Small intestine (tissue), 7 donors: ENCODE data around the gene TNKS1BP1. TPM values are rescaled to one million over a fixed set of nuclear protein-coding genes. Genes with fewer than 3 reads are reported as not detected.

Experiments used
- DNase-seq, 2 donors: peaks; one replicate each; pipeline versions ENCODE4 v3.0.0 to v3.0.0-alpha.2; 2013
- FAIRE-seq: peaks from 2 replicates; lab custom pipeline; 2012; peaks lifted over from hg19 to GRCh38; lab: Jason Lieb, UNC
- H3K27ac ChIP-seq, 3 donors: one replicate each; pipeline ENCODE4 v1.5.1; 2013; ENCODE audit warnings: low read length in 2 of 3, mild to moderate bottlenecking in 2 of 3, control low read depth in 1 of 3, inconsistent platforms in 1 of 3, low read depth in 1 of 3, moderate library complexity in 1 of 3
- H3K27me3 ChIP-seq, 3 donors: one replicate each; pipeline ENCODE4 v1.6.1; 2013; ENCODE audit warnings: low read length in 3 of 3, inconsistent platforms in 1 of 3; ENCODE audit not compliant: control insufficient read depth in 3 of 3, insufficient read depth in 3 of 3
- H3K36me3 ChIP-seq, 3 donors: one replicate each; pipeline ENCODE4 v1.6.1; 2013; ENCODE audit warnings: low read length in 3 of 3, inconsistent platforms in 1 of 3, low read depth in 1 of 3, mild to moderate bottlenecking in 1 of 3, moderate library complexity in 1 of 3; ENCODE audit not compliant: control insufficient read depth in 3 of 3, insufficient read depth in 2 of 3
- H3K4me1 ChIP-seq, 3 donors: one replicate each; pipeline ENCODE4 v1.6.1; 2013; ENCODE audit warnings: low read length in 2 of 3, inconsistent platforms in 1 of 3, low read depth in 1 of 3, mild to moderate bottlenecking in 1 of 3, moderate library complexity in 1 of 3; ENCODE audit not compliant: control insufficient read depth in 3 of 3, insufficient read depth in 2 of 3
- H3K4me3 ChIP-seq, 3 donors: one replicate each; pipeline ENCODE4 v1.5.1; 2013; ENCODE audit warnings: low read length in 3 of 3, control low read depth in 1 of 3, inconsistent platforms in 1 of 3, low read depth in 1 of 3, mild to moderate bottlenecking in 1 of 3, moderate library complexity in 1 of 3
- H3K9me3 ChIP-seq, 2 donors: one replicate each; pipeline ENCODE4 v1.6.1; 2013; ENCODE audit warnings: low read depth in 1 of 2, low read length in 1 of 2; ENCODE audit not compliant: control insufficient read depth in 2 of 2, insufficient read depth in 1 of 2
- WGBS, 3 donors: extraction: QIAGEN DNeasy Blood & Tissue Kit; methylation state at CpG; one replicate each; pipeline ENCODE4 v1.1.7; 2013; 5-methylcytosine and 5-hydroxymethylcytosine counted together
- polyA plus RNA-seq, 4 donors: library from polyadenylated mRNA; stranded (reverse) in 3 of 4; unstranded in 1 of 4; fragments of 200-250 nt in 3 of 4; fragments of 120-200 nt in 1 of 4; gene quantifications; one replicate each; pipeline versions ENCODE4 v1.2.1 to v1.2.3, GENCODE V29; 2013
- donor health status: healthy with polysubstance abuse.
- donor health status: control.
- donor health status: control.
- donor health status: Bipolar disorder and iron deficiency.
- donor health status: healthy.

TNKS1BP1 gene
- polyA plus RNA-seq, 4 donors, result 72.1 to 178 (median 98.6) TPM

- WGBS, 3 donors, result 68 to 82% (median 70%) methylated on average over 7 of the region's 7 CpGs
- H3K27ac ChIP-seq, result no peak overlapping the region
Measured at GRCh38 chr11:57278721-57279095, 46.0 kb downstream of the TNKS1BP1 start.

GRCh38 chr11:57277845-57278720, 46.7 kb downstream of the TNKS1BP1 start:
- 9 to 11% (median 10%) methylated on average over 14 of the region's 14 CpGs for WGBS, 3 donors

More at GRCh38 chr11:57278721-57279095, 46.0 kb downstream of the TNKS1BP1 start:
- peaks cover under 1 to 6% (median 4%) of the 10 kb centered on the region in 3 donors for H3K4me1 ChIP-seq
- H3K9me3 ChIP-seq, result peaks cover 0 to under 1% of the 10 kb centered on the region in 2 donors
- H3K27me3 ChIP-seq, result no peaks in the 10 kb centered on the region
- DNase-seq (no peak), FAIRE-seq (no peak)
- H3K36me3 ChIP-seq, result no peaks in the 10 kb centered on the region
- no peak overlapping the region for H3K4me3 ChIP-seq

GRCh38 chr11:57276971-57277675, 47.6 kb downstream of the TNKS1BP1 start:
- peak; percentile 20 to 65 for DNase-seq
- no peak for FAIRE-seq
- H3K27ac ChIP-seq, result peak overlapping the region in 1 of 3 donors; percentile 52

More at GRCh38 chr11:57277845-57278720, 46.7 kb downstream of the TNKS1BP1 start:
- Histone ChIP-seq H3K27me3 (no peaks in the 10 kb centered on the region), H3K36me3 (no peaks in the 10 kb centered on the region), H3K9me3 (peaks cover 0 to 7% of the 10 kb centered on the region in 2 donors), H3K4me3 (no peak overlapping the region), H3K4me1 (peaks cover 0 to 5% (median 4%) of the 10 kb centered on the region in 3 donors), H3K27ac (peak overlapping the region in 1 of 3 donors; percentile 52)
- FAIRE-seq (no peak), DNase-seq (peak; percentile 65 to 77)

GRCh38 chr11:57276169-57276970, 48.4 kb downstream of the TNKS1BP1 start:
- H3K4me3 ChIP-seq, result no peak overlapping the region
- no peaks in the 10 kb centered on the region for H3K27me3 ChIP-seq
- WGBS, 3 donors, result 31 to 58% (median 33%) methylated on average over 3 of the region's 3 CpGs
- peaks cover 0 to 5% (median 4%) of the 10 kb centered on the region in 3 donors for H3K4me1 ChIP-seq
- H3K36me3 ChIP-seq, result no peaks in the 10 kb centered on the region
- no peak for FAIRE-seq
- no peak for DNase-seq
- peak overlapping the region in 1 of 3 donors; percentile 22 for H3K27ac ChIP-seq
- peaks cover 0 to 7% of the 10 kb centered on the region in 2 donors for H3K9me3 ChIP-seq

More at GRCh38 chr11:57276971-57277675, 47.6 kb downstream of the TNKS1BP1 start:
- Histone ChIP-seq H3K9me3 (peaks cover 0 to 7% of the 10 kb centered on the region in 2 donors), H3K4me1 (peaks cover 0 to 5% (median 4%) of the 10 kb centered on the region in 3 donors), H3K4me3 (no peak overlapping the region), H3K27me3 (no peaks in the 10 kb centered on the region), H3K36me3 (no peaks in the 10 kb centered on the region)
- 11 to 50% (median 26%) methylated on average over 6 of the region's 6 CpGs for WGBS, 3 donors

- WGBS, 3 donors, result 53 to 67% (median 63%) methylated on average over 3 of the region's 3 CpGs
- Histone ChIP-seq H3K4me1 (peaks cover 0 to 5% (median 4%) of the 10 kb centered on the region in 3 donors), H3K4me3 (no peak overlapping the region), H3K27ac (peak overlapping the region in 1 of 3 donors; percentile 63), H3K36me3 (no peaks in the 10 kb centered on the region), H3K9me3 (peaks cover 0 to 7% of the 10 kb centered on the region in 2 donors), H3K27me3 (no peaks in the 10 kb centered on the region)
- DNase-seq (no peak), FAIRE-seq (no peak)
Measured at GRCh38 chr11:57275582-57275981, 49.2 kb downstream of the TNKS1BP1 start.

- no peak for FAIRE-seq
- 61 to 70% (median 62%) methylated on average over 1 of the region's 1 CpG for WGBS, 3 donors
- H3K27ac ChIP-seq, result peak overlapping the region in 1 of 3 donors; percentile 63
Measured at GRCh38 chr11:57274904-57275498, 49.8 kb downstream of the TNKS1BP1 start.

GRCh38 chr11:57273448-57274058, 51.2 kb downstream of the TNKS1BP1 start:
- no peak for DNase-seq
- H3K4me1 ChIP-seq, result peaks cover 0 to 5% (median 4%) of the 10 kb centered on the region in 3 donors
- H3K27ac ChIP-seq, result no peak overlapping the region
- WGBS, 3 donors, result 90 to 94% (median 92%) methylated on average over 4 of the region's 4 CpGs
- no peaks in the 10 kb centered on the region for H3K36me3 ChIP-seq
- H3K27me3 ChIP-seq, result no peaks in the 10 kb centered on the region
- no peak for FAIRE-seq
- peaks cover 0 to 7% of the 10 kb centered on the region in 2 donors for H3K9me3 ChIP-seq
- no peak overlapping the region for H3K4me3 ChIP-seq

More at GRCh38 chr11:57274904-57275498, 49.8 kb downstream of the TNKS1BP1 start:
- Histone ChIP-seq H3K4me1 (peaks cover 0 to 5% (median 4%) of the 10 kb centered on the region in 3 donors), H3K9me3 (peaks cover 0 to 7% of the 10 kb centered on the region in 2 donors), H3K4me3 (no peak overlapping the region), H3K27me3 (no peaks in the 10 kb centered on the region), H3K36me3 (no peaks in the 10 kb centered on the region)
- no peak for DNase-seq
